ENCODE results near the gene DCP2.

DCP2 gene

GRCh38 chr5:112975721-112976431, 722 bp upstream of the DCP2 start:
- H3K4me3 ChIP-seq (ENCODE audit: low read length) = peak overlapping the region; percentile 94
- no peak for TF ChIP-seq CTCF (conservative IDR thresholded peaks at IDR 0.05; ENCODE audit: low read length)
- DNase-seq (ENCODE audit: low read depth) = no peak

GRCh38 chr5:112977440-112977861, 853 bp downstream of the DCP2 start:
- peak; percentile 15 for DNase-seq (ENCODE audit: low read depth)
- H3K4me3 ChIP-seq (ENCODE audit: low read length) = peak overlapping the region; percentile 94
- TF ChIP-seq CTCF (conservative IDR thresholded peaks at IDR 0.05; ENCODE audit: low read length) = no peak

- H3K4me3 ChIP-seq (ENCODE audit: low read length) = no peak overlapping the region
- DNase-seq (ENCODE audit: low read depth) = no peak
- no peak for TF ChIP-seq CTCF (conservative IDR thresholded peaks at IDR 0.05; ENCODE audit: low read length)
Measured at GRCh38 chr5:112978836-112979235, 2.2 kb downstream of the DCP2 start.

- no peak for DNase-seq (ENCODE audit: low read depth)
- no peak overlapping the region for H3K4me3 ChIP-seq (ENCODE audit: low read length)
- no peak for TF ChIP-seq CTCF (conservative IDR thresholded peaks at IDR 0.05; ENCODE audit: low read length)
Measured at GRCh38 chr5:112979723-112980122, 3.1 kb downstream of the DCP2 start.

GRCh38 chr5:112983363-112983762, 6.8 kb downstream of the DCP2 start:
- TF ChIP-seq CTCF (conservative IDR thresholded peaks at IDR 0.05; ENCODE audit: low read length) = no peak
- H3K4me3 ChIP-seq (ENCODE audit: low read length) = no peak overlapping the region
- no peak for DNase-seq (ENCODE audit: low read depth)

GRCh38 chr5:112986224-112986623, 9.6 kb downstream of the DCP2 start:
- no peak for TF ChIP-seq CTCF (conservative IDR thresholded peaks at IDR 0.05; ENCODE audit: low read length)
- no peak for DNase-seq (ENCODE audit: low read depth)
- no peak overlapping the region for H3K4me3 ChIP-seq (ENCODE audit: low read length)
